ENCODE measurements around the gene GASK1A. TPM values are rescaled to one million over a fixed set of nuclear protein-coding genes. Genes with fewer than 3 reads are reported as not detected.

The GASK1A gene
- total and polyA plus RNA-seq, 2 of the 4 experiments (the other 2 are of a cell fraction) = 0.18 to 0.19 TPM

DNA sequence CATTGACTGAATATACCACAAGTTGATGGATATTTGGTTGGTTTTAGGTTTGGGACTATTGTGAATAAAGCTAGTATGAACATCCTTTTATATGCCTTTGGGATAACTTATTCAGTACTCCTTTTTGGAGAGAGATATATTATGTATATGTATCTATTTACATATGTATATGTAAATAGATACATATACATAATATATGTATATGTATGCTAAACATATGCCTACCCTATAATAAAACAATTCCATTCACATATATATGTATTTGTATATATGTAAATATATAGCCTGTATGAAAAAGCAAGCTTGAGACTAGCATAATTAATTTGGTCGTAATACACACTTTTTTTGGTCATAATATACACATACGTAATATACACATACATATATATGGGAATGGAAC, 15.8 kb upstream of the GASK1A start:
- H4K20me1 ChIP-seq (ENCODE audit: insufficient read depth, low read length) = no peaks in the 10 kb centered on the region
- dilution Hi-C loops (cut with HindIII; ENCODE audit: low sequenced_read_pairs, unreplicated experiment) (no loop called here), in situ Hi-C loops (cut with MboI; ENCODE audit: low sequenced_read_pairs) (loop anchor here (5.0 to 25.0 kb wide), 3 partner anchors 194 to 1224 kb away; no protein-coding TSS in a partner anchor), intact Hi-C loops (cut with micrococcal nuclease) (loop anchor here (5.0 kb wide), 1 partner anchor 539 kb away; no protein-coding TSS in a partner anchor)
- no TSS peak for BruUV-seq (replicated peaks)
- no peak overlapping the region for H2BK15ac ChIP-seq (ENCODE audit: low read depth, low read length)
- no peaks in the 10 kb centered on the region for H3K36me3 ChIP-seq (ENCODE audit: control insufficient read depth, insufficient read depth, low read length)
- no peak overlapping the region for H2AK5ac ChIP-seq (ENCODE audit: low read depth, low read length)
- H3K27me3 ChIP-seq (ENCODE audit: control insufficient read depth, insufficient read depth, low read length) = no peaks in the 10 kb centered on the region; the same call in 1 of the 2 replicates
- no peak for DNase-seq
- no peak for TF ChIP-seq MAFK (IDR thresholded peaks at IDR 0.05; ENCODE audit: low read depth, low read length)
- TF ChIP-seq MAZ (IDR thresholded peaks at IDR 0.05; ENCODE audit: borderline replicate concordance, low read depth, low read length) = no peak
- H3K23ac ChIP-seq (ENCODE audit: low read depth, low read length) = no peak overlapping the region
- H3K9ac ChIP-seq (ENCODE audit: low read depth, low read length) = no peak overlapping the region
- H3K4me3 ChIP-seq (ENCODE audit: insufficient read depth, low read depth, low read length) = no peak overlapping the region
- H3K9me3 ChIP-seq (ENCODE audit: control insufficient read depth, insufficient read depth, low read length) = no peaks in the 10 kb centered on the region
- H3K4me2 ChIP-seq (ENCODE audit: low read depth, low read length) = no peak overlapping the region
- no peak overlapping the region for H2BK120ac ChIP-seq (ENCODE audit: low read depth, low read length)
- ChIA-PET CTCF (interaction anchor here (0.9 to 4.6 kb wide), 2 partner anchors 11 to 191 kb away, joined by 3 to 46 read pairs; no protein-coding TSS in a partner anchor), POLR2A (ENCODE audit: unreplicated experiment) (no interaction called here)
- no peak overlapping the region for H2BK20ac ChIP-seq (ENCODE audit: low read depth, low read length)
- H3K27ac ChIP-seq (ENCODE audit: insufficient read depth, low read length) = no peak overlapping the region
- no peak overlapping the region for H2AFZ ChIP-seq (replicated peaks; ENCODE audit: low read length, poor library complexity)
- no peak overlapping the region for H4K5ac ChIP-seq (ENCODE audit: low read depth, low read length)
- H2AK9ac ChIP-seq (replicated peaks; ENCODE audit: low read depth, low read length, poor library complexity) = no peak overlapping the region
- H4K91ac ChIP-seq (ENCODE audit: insufficient read depth, low read depth, low read length) = no peak overlapping the region
- H3K4ac ChIP-seq (ENCODE audit: low read depth, low read length) = no peak overlapping the region
- no peak overlapping the region for H4K8ac ChIP-seq (ENCODE audit: low read depth in 2 of 2, low read length in 2 of 2)
- WGBS, 2 experiments (ENCODE audit: extremely low coverage in 2 of 2, insufficient read length in 1 of 2) = no CpG with 5 or more reads among the region's 2 CpGs
- no peaks in the 10 kb centered on the region for H3K9me1 ChIP-seq (ENCODE audit: insufficient read depth, low read length)
- H3K79me1 ChIP-seq (ENCODE audit: low read depth in 1 of 2, low read length in 2 of 2) = no peaks in the 10 kb centered on the region
- no peak overlapping the region for H3K18ac ChIP-seq (ENCODE audit: low read depth, low read length)
- H3K14ac ChIP-seq (replicated peaks; ENCODE audit: low read depth, low read length) = no peak overlapping the region
- no peak overlapping the region for H2BK5ac ChIP-seq (ENCODE audit: low read depth, low read length, poor library complexity, severe bottlenecking)
- H3K56ac ChIP-seq (ENCODE audit: extremely low read depth, insufficient read depth, low read length) = no peak overlapping the region
- no peak for ATAC-seq (ENCODE audit: low read depth)
- no peaks in the 10 kb centered on the region for H3K4me1 ChIP-seq (ENCODE audit: control insufficient read depth, insufficient read depth, low read length)

Measured in IMR-90 (cell line).